Right renal cortex interstitium (tissue), 3 donors: Measurements from ENCODE around the gene PDGFB. TPM values are rescaled to one million over a fixed set of nuclear protein-coding genes. Genes with fewer than 3 reads are reported as not detected.

Experiments used
- DNase-seq, 3 donors: peaks; one replicate each; pipeline ENCODE4 v3.0.0-alpha.2; 2013; ENCODE audit warnings: low read depth in 3 of 3, low spot score in 2 of 3
- polyA plus RNA-seq, 3 donors: library from polyadenylated mRNA; unstranded; fragments of 120-200 nt; gene quantifications; one replicate each; pipeline ENCODE4 v1.2.1, GENCODE V29; 2013; ENCODE audit not compliant: insufficient read length in 3 of 3

The PDGFB gene
- polyA plus RNA-seq, 3 donors = 13.0 to 16.7 (median 13.3) TPM

GRCh38 chr22:39178206-39179111 is 66.3 kb downstream of the PDGFB start:
- DNase-seq = no peak

GRCh38 chr22:39177791-39178190 is 67.0 kb downstream of the PDGFB start:
- DNase-seq = no peak

GRCh38 chr22:39177456-39177775 is 67.4 kb downstream of the PDGFB start:
- no peak for DNase-seq

- DNase-seq = no peak
Observed at GRCh38 chr22:39176714-39177455, 67.9 kb downstream of the PDGFB start.

- peak in 1 of 3 donors; percentile 70 for DNase-seq
Observed at GRCh38 chr22:39176143-39176713, 68.6 kb downstream of the PDGFB start.

- DNase-seq = no peak
Observed at GRCh38 chr22:39175353-39176142, 69.2 kb downstream of the PDGFB start.

GRCh38 chr22:39174498-39175352 is 70.1 kb downstream of the PDGFB start:
- peak in 2 of 3 donors; percentile 83 to 90 for DNase-seq

- DNase-seq = no peak
Observed at GRCh38 chr22:39173787-39174497, 70.8 kb downstream of the PDGFB start.

Other genes with a start within 250 kb of the PDGFB start
- gene APOBEC3C, start 230.7 kb downstream of the PDGFB start, polyA plus RNA-seq = 10 to 100 TPM in 1 of 3 donors, 1 to 10 TPM in 2; 9.3 to 11.0 (median 9.5) TPM
- gene APOBEC3D, start 223.9 kb downstream of the PDGFB start, polyA plus RNA-seq = 1 to 10 TPM in 1 of 3 donors, under 1 TPM in 2; 0.80 to 1.2 (median 0.96) TPM
- gene APOBEC3F, start 204.1 kb downstream of the PDGFB start, polyA plus RNA-seq = 1 to 10 TPM; 8.1 to 8.5 (median 8.4) TPM
- gene APOBEC3G, start 167.7 kb downstream of the PDGFB start, polyA plus RNA-seq = 1 to 10 TPM; 6.8 to 9.6 (median 7.7) TPM
- under 1 TPM in 1 of 3 donors, not detected in 2; 0.31 TPM for gene APOBEC3H, start 147.7 kb downstream of the PDGFB start, polyA plus RNA-seq
- gene CBX7, start 92.3 kb downstream of the PDGFB start, polyA plus RNA-seq = 1 to 10 TPM; 7.5 to 8.2 (median 7.7) TPM
- gene RPL3, start 74.6 kb upstream of the PDGFB start, polyA plus RNA-seq = 1,000 to 10,000 TPM; 3,033 to 3,217 (median 3,141) TPM
- 10 to 100 TPM; 14.7 to 18.0 (median 17.3) TPM for gene SYNGR1, start 105.0 kb upstream of the PDGFB start, polyA plus RNA-seq
- gene TAB1, start 154.8 kb upstream of the PDGFB start, polyA plus RNA-seq = 10 to 100 TPM; 23.5 to 28.8 (median 25.8) TPM
- 10 to 100 TPM; 18.7 to 26.7 (median 23.8) TPM for gene MGAT3, start 212.0 kb upstream of the PDGFB start, polyA plus RNA-seq